Spleen (tissue), 7 donors: ENCODE measurements around the gene MAN1A2.

Experiments used
- CTCF ChIP-seq, 11 experiments: fragments of 200-600 bp in 7 of 11; fragments of 450-650 bp in 4 of 11; sonication (generic) in 4 of 11; IDR thresholded peaks in 8 of 11; conservative IDR thresholded peaks in 3 of 11; 1 replicate in 7 of 11; 2 replicates in 4 of 11; pipeline versions ENCODE4 v1.4.0 to v1.8.0; 2016 to 2021; ENCODE audit warnings: antibody characterized with exemption in 11 of 11, inconsistent platforms in 4 of 11, mild to moderate bottlenecking in 1 of 11
- POLR2A ChIP-seq, 3 donors: fragments of 450-650 bp; IDR thresholded peaks; one replicate each; pipeline ENCODE4 v1.5.1; 2017; ENCODE audit warnings: antibody characterized with exemption in 3 of 3, mild to moderate bottlenecking in 1 of 3
- donor health status: DM: no; HTN: no; CAD: no; lungs with moderate emphysema.
- donor health status: DM: no; HTN: no; CAD: no.
- donor health status: DM: no; HTN: no; CAD: no.

- TF ChIP-seq CTCF (IDR thresholded peaks at IDR 0.05 in 8 of 11, conservative IDR thresholded peaks at IDR 0.05 in 3 of 11) (no peak), POLR2A (IDR thresholded peaks at IDR 0.05) (no peak)
Measured at GRCh38 chr1:117570988-117571409, 203.8 kb downstream of the MAN1A2 start.
